Measurements from ENCODE around the gene CHMP1A.

- TF ChIP-seq CTCF (IDR thresholded peaks at IDR 0.05) (no peak), POLR2A (IDR thresholded peaks at IDR 0.05; ENCODE audit: low read length) (no peak), MYC (IDR thresholded peaks at IDR 0.05; ENCODE audit: borderline replicate concordance, low read length) (no peak), USF2 (IDR thresholded peaks at IDR 0.05) (no peak), CHD4 (IDR thresholded peaks at IDR 0.05; ENCODE audit: borderline replicate concordance) (no peak), CHD2 (IDR thresholded peaks at IDR 0.05; ENCODE audit: low read length, partially characterized antibody) (no peak), RFX5 (IDR thresholded peaks at IDR 0.05) (no peak), MAX (IDR thresholded peaks at IDR 0.05) (no peak), TFCP2L1 (CRISPR knock-in tag; IDR thresholded peaks at IDR 0.05) (no peak), EP300 (IDR thresholded peaks at IDR 0.05) (no peak)
These were observed 34.6 kb upstream of the CHMP1A start for GRCh38 chr16:89691986-89692569.

All from A549 (cell line).